Lower leg skin (tissue), 4 donors: ENCODE data around the gene FUOM. TPM values are rescaled to one million over a fixed set of nuclear protein-coding genes. Genes with fewer than 3 reads are reported as not detected.

ENCODE experiments used
- DNase-seq, 2 donors: peaks; one replicate each; pipeline ENCODE4 v3.0.0-alpha.2; 2019; ENCODE audit warnings: low spot score in 2 of 2
- H3K4me3 ChIP-seq: fragments of 200-600 bp; sonication (generic); 2 replicates; pipeline ENCODE4 v1.5.1; 2017; ENCODE audit warnings: mild to moderate bottlenecking, low read depth; ENCODE audit not compliant: poor library complexity, severe bottlenecking
- POLR2A ChIP-seq, 2 donors: fragments of 450-650 bp; IDR thresholded peaks; one replicate each; pipeline ENCODE4 v1.6.1; 2016 to 2017; ENCODE audit warnings: antibody characterized with exemption in 2 of 2, mild to moderate bottlenecking in 1 of 2, moderate library complexity in 1 of 2
- WGBS, 2 donors: methylation state at CpG; one replicate each; pipeline ENCODE4 v1.1.5; 2018; 5-methylcytosine and 5-hydroxymethylcytosine counted together
- intact Hi-C: fragments of 100-400 bp; cut with DNase I; formaldehyde crosslinking; loops from one replicate; pipeline ENCODE4 v1.15.0; 2023; ENCODE audit warnings: low total_unique reads
- total RNA-seq, 4 donors: library from RNA; depleted of rRNA; stranded (reverse); fragments of >200 nt; gene quantifications; one replicate each; pipeline ENCODE4 v1.1.0, GENCODE V29; 2016
- TF ChIP-seq, protein P1 (sequence below), 3 donors: fragments of 450-650 bp; IDR thresholded peaks; one replicate each; pipeline ENCODE4 v1.5.1; 2016; ENCODE audit warnings: antibody characterized with exemption in 3 of 3, mild to moderate bottlenecking in 3 of 3, moderate library complexity in 2 of 3

FUOM gene
- total RNA-seq, 4 donors from 2014 or later, result 11.1 to 15.8 (median 15.0) TPM

DNA sequence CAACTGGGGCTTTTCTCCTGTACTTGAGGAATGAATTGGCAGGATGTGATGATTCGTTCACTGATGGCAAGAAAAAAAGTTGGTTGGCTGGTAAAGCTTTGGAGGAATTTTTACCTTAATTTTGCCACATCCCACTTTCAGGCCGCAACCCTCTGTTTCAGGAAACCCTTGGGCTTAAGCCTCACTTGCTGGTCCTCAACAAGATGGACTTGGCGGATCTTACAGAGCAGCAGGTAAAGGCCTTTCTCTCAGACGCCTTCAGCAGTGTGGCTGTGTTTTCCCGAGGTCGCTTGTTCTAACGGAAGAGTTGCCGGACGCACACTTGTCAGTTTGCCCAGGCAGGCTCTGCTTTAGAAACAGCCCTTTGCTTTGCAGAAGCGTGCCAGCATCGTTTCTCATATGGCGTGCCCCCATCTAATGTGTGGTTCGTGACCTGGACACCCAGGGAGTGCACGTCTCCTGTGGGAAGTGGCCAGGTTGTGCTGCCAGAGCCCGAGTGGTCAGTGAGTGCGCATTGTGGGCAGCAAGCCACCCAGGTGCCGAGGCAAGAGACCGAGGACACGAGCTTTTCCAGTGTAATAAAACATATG is 38.3 kb upstream of the FUOM start:
- TF ChIP-seq POLR2A (IDR thresholded peaks at IDR 0.05), result no peak
- TF ChIP-seq, protein P1, sequence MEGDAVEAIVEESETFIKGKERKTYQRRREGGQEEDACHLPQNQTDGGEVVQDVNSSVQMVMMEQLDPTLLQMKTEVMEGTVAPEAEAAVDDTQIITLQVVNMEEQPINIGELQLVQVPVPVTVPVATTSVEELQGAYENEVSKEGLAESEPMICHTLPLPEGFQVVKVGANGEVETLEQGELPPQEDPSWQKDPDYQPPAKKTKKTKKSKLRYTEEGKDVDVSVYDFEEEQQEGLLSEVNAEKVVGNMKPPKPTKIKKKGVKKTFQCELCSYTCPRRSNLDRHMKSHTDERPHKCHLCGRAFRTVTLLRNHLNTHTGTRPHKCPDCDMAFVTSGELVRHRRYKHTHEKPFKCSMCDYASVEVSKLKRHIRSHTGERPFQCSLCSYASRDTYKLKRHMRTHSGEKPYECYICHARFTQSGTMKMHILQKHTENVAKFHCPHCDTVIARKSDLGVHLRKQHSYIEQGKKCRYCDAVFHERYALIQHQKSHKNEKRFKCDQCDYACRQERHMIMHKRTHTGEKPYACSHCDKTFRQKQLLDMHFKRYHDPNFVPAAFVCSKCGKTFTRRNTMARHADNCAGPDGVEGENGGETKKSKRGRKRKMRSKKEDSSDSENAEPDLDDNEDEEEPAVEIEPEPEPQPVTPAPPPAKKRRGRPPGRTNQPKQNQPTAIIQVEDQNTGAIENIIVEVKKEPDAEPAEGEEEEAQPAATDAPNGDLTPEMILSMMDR (IDR thresholded peaks at IDR 0.05), result no peak
- WGBS, 2 donors, result 92 to 94% methylated on average over 19 of the region's 19 CpGs
- DNase-seq, result peak in 1 of 2 donors; percentile 42
- intact Hi-C loops, result no loop called here
- no peak overlapping the region for H3K4me3 ChIP-seq

DNA sequence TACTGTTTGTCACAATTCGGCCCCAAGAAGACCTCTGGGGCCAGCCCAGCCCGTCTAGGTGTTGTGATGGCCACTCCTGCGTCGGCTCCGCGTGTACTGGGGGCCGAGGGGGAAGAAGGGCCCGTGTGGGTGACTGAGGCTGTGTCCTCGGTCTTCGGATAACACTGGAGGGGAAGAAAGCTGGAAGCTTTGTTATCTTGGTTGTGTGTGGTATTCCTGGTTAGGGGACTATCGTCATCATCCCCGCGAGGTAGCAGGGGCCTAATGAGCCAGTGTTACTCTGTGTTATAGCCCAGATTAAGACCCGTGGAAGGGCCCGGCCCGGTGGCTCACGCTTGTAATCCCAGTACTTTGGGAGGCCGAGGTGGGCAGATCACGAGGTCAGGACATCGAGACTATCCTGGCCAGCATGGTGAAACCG is 37.0 kb upstream of the FUOM start:
- peak in 1 of 2 donors; percentile 84 for DNase-seq
- H3K4me3 ChIP-seq, result peak overlapping the region; percentile 88
- no peak for TF ChIP-seq POLR2A (IDR thresholded peaks at IDR 0.05)
- TF ChIP-seq, protein P1 (IDR thresholded peaks at IDR 0.05), result no peak
- 26 to 29% methylated on average over 21 of the region's 21 CpGs for WGBS, 2 donors
- intact Hi-C loops, result no loop called here

DNA sequence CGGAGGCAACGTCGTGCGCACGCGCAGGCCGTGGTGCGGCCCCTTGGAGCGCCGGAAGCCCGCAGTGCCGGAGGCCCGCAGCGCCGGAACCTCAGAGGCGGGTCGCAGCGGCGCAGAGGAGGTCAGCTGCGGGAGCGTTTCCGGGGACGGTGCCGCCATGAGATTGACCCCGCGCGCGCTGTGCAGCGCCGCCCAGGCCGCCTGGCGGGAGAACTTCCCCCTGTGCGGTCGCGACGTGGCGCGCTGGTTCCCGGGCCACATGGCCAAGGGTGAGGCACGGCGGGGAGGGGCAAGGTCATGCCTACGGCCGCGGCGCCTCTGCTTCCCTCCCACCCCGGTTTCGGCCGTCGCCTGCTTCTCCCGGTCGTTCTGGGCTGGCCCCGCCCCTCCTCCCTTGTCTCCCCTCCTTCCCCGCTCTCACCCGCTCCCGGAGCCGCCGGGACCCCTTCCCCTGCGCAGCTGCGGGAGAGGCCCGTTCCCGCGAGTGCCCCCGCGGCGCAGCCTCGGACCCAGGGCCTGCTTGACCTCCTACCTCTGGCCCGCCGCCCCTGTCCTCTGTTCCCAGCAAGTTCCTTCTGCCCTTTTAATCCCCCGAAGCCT is 36.3 kb upstream of the FUOM start, which contains the start of gene MTG1:
MTG1 (plus strand) TSS at position 94 of the 600 bp plus-strand sequence; CDS start at position 158, 64 bp downstream.
- H3K4me3 ChIP-seq, result peak within 1 kb of the TSS; percentile 88
- no peak for TF ChIP-seq POLR2A (IDR thresholded peaks at IDR 0.05)
- TF ChIP-seq, protein P1 (IDR thresholded peaks at IDR 0.05), result no peak
- DNase-seq, result peak; percentile 84 to 98
- intact Hi-C loops, result no loop called here
- WGBS, 2 donors, result 0% methylated on average over 20 to 39 of the region's 69 CpGs

DNA sequence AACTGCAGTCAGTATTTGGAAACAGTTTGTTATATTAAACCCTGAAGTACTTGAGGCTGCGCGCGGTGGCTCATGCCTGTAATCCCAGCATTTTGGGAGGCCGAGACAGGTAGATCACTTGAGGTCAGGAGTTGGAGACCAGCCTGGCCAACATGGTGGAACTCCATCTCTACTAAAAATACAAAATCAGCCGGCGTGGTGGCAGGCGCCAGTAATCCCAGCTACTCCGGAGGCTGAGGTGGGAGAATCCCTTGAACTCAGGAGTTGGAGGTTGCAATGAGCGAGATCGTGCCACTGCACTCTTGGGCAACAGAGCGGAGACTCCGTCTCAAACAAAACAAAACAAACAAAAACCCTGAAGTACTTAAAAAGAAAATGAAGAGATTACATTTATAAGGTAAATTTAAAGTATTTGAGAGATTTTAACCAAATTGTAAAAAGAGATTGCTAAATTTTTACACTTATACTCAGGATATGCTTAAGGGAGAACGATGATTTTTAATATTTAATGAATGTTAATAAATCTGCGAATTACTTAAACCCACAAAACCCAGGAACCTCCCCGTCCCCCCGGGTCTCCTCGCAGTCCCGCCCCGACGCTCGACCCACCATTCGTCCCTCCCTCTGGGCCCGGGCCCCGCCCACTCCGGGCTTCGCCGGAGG is 35.7 kb upstream of the FUOM start:
- intact Hi-C loops, result no loop called here
- WGBS, 2 donors, result 35 to 48% methylated on average over 20 to 27 of the region's 27 CpGs
- no peak for TF ChIP-seq POLR2A (IDR thresholded peaks at IDR 0.05)
- TF ChIP-seq, protein P1 (IDR thresholded peaks at IDR 0.05), result no peak
- H3K4me3 ChIP-seq, result no peak overlapping the region
- peak in 1 of 2 donors; percentile 65 for DNase-seq

DNA sequence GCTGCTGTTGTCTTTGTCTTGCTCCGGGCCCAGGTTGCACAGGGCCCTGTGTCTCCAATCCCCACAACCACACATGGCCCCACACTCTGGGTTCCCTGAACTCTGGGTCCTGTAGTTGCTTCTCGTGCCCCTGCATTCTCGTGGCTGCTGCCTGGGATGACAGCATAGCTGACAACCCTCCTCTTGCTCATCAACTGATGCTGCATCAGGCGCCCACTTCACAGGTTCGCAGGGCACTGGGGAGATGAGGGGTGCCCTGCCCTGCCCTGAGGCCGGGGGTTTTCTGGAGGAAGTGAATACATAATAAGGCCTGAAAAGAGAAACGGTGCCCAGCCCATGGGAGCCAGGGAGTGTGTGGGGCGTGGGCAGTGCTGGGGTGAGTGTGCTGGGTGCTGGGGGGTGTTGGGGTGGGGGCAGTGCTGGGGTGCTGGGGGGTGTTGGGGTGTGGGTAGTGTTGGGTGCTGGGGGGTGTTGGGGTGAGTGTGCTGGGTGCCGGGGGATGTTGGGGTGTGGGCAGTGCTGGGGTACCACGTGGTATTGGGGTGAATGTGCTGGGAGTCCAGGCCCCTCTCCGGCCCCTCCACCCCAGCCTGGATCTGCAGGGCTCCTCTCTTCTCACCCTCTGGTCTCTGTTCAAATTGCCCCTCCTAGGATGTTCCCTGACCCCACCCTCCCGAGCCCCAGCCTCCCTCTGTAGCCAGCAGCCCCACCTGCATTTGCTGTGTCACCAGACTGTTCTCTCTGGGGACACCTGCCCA is 34.1 kb upstream of the FUOM start:
- TF ChIP-seq, protein P1 (IDR thresholded peaks at IDR 0.05), result no peak
- intact Hi-C loops, result no loop called here
- H3K4me3 ChIP-seq, result no peak overlapping the region
- peak in 1 of 2 donors; percentile 68 for DNase-seq
- WGBS, 2 donors, result 72 to 78% methylated on average over 11 to 12 of the region's 12 CpGs
